Esophagus muscularis mucosa (tissue), 4 donors: ENCODE results near the gene NUP155.
"Not testable (repeated sequence)": the region's sequence is repeated elsewhere in the genome, so short reads cannot be mapped to it uniquely, and the experiment has no call there.

Source experiments
- CTCF ChIP-seq, 3 experiments: fragments of 200-600 bp in 2 of 3; fragments of 450-650 bp in 1 of 3; sonication (generic) in 2 of 3; IDR thresholded peaks; one replicate each; pipeline ENCODE4 v1.5.1; 2017 to 2019; ENCODE audit warnings: antibody characterized with exemption in 3 of 3, mild to moderate bottlenecking in 2 of 3, moderate library complexity in 1 of 3
- EP300 ChIP-seq: sonication (generic); formaldehyde crosslinking; IDR thresholded peaks from one replicate; pipeline ENCODE4 v1.6.1; 2017; ENCODE audit warnings: antibody characterized with exemption
- POLR2A ChIP-seq: fragments of 450-650 bp; IDR thresholded peaks from one replicate; pipeline ENCODE4 v1.6.1; 2017; ENCODE audit warnings: antibody characterized with exemption, moderate library complexity, mild to moderate bottlenecking, low read depth
- POLR2AphosphoS5 ChIP-seq, 2 donors: sonication (generic); formaldehyde crosslinking; IDR thresholded peaks; one replicate each; pipeline ENCODE4 v1.6.1; 2017; ENCODE audit warnings: antibody characterized with exemption in 2 of 2

- TF ChIP-seq CTCF (IDR thresholded peaks at IDR 0.05); POLR2A; EP300; POLR2AphosphoS5 (IDR thresholded peaks at IDR 0.05): not testable (repeated sequence)
These were observed 7.2 kb upstream of the NUP155 start for GRCh38 chr5:37378066-37378465.
